Central memory CD8-positive, alpha-beta T cell (primary cell): ENCODE results near the gene CDRT15L2.
"Not testable (repeated sequence)": the region's sequence is repeated elsewhere in the genome, so short reads cannot be mapped to it uniquely, and the experiment has no call there.

ENCODE experiments used
- ATAC-seq: fragments of 150-1000 bp; cut with Tn5 transposase; replicated peaks from 2 replicates; pipeline ENCODE4 v1.10.0; 2022; ENCODE audit warnings: mild to moderate bottlenecking, moderate FRiP score, moderate number of reproducible peaks; ENCODE audit not compliant: poor library complexity, severe bottlenecking; ENCODE audit errors: extremely low read depth
- DNase-seq, 2 donors: peaks; one replicate each; pipeline ENCODE4 v3.0.0; 2021; ENCODE audit warnings: low spot score in 2 of 2
- H3K27ac Mint-ChIP-seq: one replicate; pipeline ENCODE4 v1.8.0; 2022; ENCODE audit warnings: low read depth, mild to moderate bottlenecking, moderate library complexity, mixed read lengths
- H3K27me3 Mint-ChIP-seq: one replicate; pipeline ENCODE4 v1.8.0; 2022; ENCODE audit warnings: mixed read lengths
- H3K36me3 Mint-ChIP-seq: one replicate; pipeline ENCODE4 v1.8.0; 2022; ENCODE audit warnings: mild to moderate bottlenecking, moderate library complexity, mixed read lengths; ENCODE audit not compliant: insufficient read depth
- H3K4me1 Mint-ChIP-seq: one replicate; pipeline ENCODE4 v1.8.0; 2022; ENCODE audit warnings: mixed read lengths
- H3K4me3 Mint-ChIP-seq: one replicate; pipeline ENCODE4 v1.8.0; 2022; ENCODE audit warnings: mild to moderate bottlenecking, moderate library complexity, mixed read lengths
- H3K9me3 Mint-ChIP-seq: one replicate; pipeline ENCODE4 v1.8.0; 2022; ENCODE audit warnings: mixed read lengths

The CDRT15L2 gene

DNA sequence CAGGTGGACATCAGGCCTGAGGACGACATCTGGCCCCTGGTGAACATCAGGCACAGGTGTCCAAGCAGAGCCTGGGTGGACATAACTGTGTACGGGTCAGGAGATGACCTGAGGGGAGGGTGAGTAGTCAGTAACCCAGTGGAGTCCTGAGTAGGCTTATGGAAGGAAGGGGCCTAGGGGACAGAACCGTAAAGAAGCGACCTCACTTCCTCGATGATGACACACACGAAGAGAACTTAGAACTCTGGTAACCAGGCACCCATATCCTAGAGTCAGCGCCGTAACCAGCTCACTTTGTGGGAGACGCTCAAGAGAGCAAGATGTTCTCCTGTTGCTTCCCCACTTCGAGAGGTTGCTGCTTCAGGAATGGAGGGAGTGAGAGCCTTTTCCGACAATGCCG is at the start of gene CDRT15L2:
Gene CDRT15L2, plus strand, starts transcription at position 301 of the 400 bp plus-strand sequence. Its CDS starts 20 bp downstream, at position 321.
- H3K27ac Mint-ChIP-seq, H3K36me3 Mint-ChIP-seq, ATAC-seq, H3K27me3 Mint-ChIP-seq, DNase-seq, H3K4me1 Mint-ChIP-seq, H3K9me3 Mint-ChIP-seq, H3K4me3 Mint-ChIP-seq: not testable (repeated sequence)

GRCh38 chr17:20530104-20530503 is 49.4 kb upstream of the CDRT15L2 start:
- ATAC-seq, H3K27me3 Mint-ChIP-seq, DNase-seq, H3K36me3 Mint-ChIP-seq, H3K9me3 Mint-ChIP-seq, H3K27ac Mint-ChIP-seq: not testable (repeated sequence)
- Mint-ChIP-seq H3K4me1 (peaks cover 10% of the 10 kb centered on the region), H3K4me3 (peak overlapping the region; percentile 61)

DNA sequence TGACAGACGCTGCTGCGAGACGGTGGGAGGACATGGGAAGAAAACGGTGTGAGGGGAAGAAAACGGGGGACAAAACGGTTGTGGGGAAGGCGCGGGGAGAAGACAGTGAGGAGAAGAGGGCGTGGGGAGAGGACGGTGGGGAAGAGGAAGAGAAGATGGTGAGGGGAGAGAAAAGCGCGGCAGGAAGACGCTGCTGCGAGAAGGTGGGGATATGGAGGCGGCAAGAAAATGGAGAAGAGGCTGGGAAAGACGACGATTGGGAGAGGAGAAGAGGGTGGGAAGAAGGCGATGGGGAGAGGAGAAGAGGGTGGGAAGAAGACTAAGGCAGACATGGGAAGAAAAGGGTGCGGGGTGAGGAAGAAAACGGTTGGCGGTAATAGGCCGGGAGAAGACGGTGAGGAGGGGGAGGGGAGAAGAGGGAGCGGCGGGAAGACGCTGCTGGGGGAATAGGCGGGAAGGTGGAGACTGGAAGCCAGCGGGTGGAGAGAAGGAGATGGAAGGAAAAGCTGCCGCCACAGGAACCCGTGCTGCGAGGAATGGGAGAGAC is 46.9 kb upstream of the CDRT15L2 start:
- H3K36me3 Mint-ChIP-seq, ATAC-seq, H3K9me3 Mint-ChIP-seq, DNase-seq, H3K27me3 Mint-ChIP-seq: not testable (repeated sequence)
- H3K4me1 Mint-ChIP-seq: peaks cover 10% of the 10 kb centered on the region
- peak overlapping the region; percentile 78 for H3K4me3 Mint-ChIP-seq
- peak overlapping the region; percentile 83 for H3K27ac Mint-ChIP-seq

GRCh38 chr17:20533206-20533605 is 46.3 kb upstream of the CDRT15L2 start:
- not testable (repeated sequence) for ATAC-seq, H3K9me3 Mint-ChIP-seq, H3K36me3 Mint-ChIP-seq, DNase-seq, H3K27me3 Mint-ChIP-seq
- H3K4me1 Mint-ChIP-seq: peaks cover 10% of the 10 kb centered on the region
- peak overlapping the region; percentile 78 for H3K4me3 Mint-ChIP-seq
- H3K27ac Mint-ChIP-seq: peak overlapping the region; percentile 83

- H3K4me3 Mint-ChIP-seq, H3K27me3 Mint-ChIP-seq, H3K9me3 Mint-ChIP-seq, H3K27ac Mint-ChIP-seq, DNase-seq, H3K36me3 Mint-ChIP-seq, ATAC-seq: not testable (repeated sequence)
- peaks cover 10% of the 10 kb centered on the region for H3K4me1 Mint-ChIP-seq
Observed at GRCh38 chr17:20534711-20535550, 44.6 kb upstream of the CDRT15L2 start.

DNA sequence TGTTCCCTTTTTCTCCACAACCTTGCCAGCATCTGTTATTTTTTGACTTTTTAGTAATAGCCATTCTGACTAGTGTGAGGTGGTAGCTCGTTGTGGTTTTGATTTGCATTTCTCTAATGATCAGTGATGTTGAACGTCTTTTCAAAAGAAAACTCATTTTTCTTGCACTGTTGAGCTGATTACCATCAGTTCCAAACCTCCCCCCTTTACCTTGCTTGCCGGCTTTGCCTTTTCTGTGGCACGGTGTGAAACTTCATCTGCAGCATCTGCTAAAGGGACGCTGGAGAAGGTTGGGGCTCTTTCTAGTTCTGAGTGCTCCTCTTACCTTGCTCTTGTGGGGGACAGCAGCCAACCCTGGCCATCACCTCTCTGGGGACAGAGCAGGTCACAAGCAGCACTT is 39.1 kb upstream of the CDRT15L2 start:
- not testable (repeated sequence) for H3K36me3 Mint-ChIP-seq, ATAC-seq, H3K27me3 Mint-ChIP-seq, H3K4me3 Mint-ChIP-seq, H3K4me1 Mint-ChIP-seq, DNase-seq, H3K9me3 Mint-ChIP-seq, H3K27ac Mint-ChIP-seq

GRCh38 chr17:20540865-20541264 is 38.7 kb upstream of the CDRT15L2 start:
- not testable (repeated sequence) for H3K4me1 Mint-ChIP-seq, H3K27ac Mint-ChIP-seq, H3K36me3 Mint-ChIP-seq, DNase-seq, H3K27me3 Mint-ChIP-seq, H3K9me3 Mint-ChIP-seq, H3K4me3 Mint-ChIP-seq, ATAC-seq

DNA sequence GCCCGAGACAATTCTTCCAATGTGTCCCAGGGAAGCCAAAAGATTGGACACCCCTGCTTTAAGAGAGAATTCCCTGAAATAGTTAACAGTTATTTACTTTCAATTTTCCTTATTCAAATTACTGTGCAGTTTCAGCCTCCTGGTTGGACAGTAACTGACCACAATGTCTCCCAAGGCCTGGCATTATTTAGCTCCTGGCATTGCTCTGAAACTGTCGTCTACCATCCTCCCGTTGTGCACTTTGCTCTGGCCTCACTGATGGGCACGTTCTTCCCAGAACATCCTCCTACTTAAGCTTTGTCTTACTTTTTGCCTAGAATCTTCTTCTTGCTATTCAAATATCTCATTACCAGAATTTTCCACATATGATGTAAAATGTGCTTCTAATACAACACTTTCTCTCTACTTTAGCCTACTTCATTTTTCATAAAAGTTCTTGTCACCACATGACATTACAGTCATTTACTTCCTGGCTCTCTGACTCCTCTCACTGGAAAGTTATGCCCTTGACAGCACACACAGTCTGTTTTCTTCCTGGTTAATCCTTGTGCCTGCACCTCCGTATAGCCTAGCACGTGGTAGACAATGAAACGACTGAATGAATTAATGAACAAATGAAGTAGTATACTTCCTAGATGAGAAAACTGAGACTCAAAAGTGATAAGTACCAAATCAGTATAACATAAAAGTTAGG is 37.5 kb upstream of the CDRT15L2 start:
- H3K4me3 Mint-ChIP-seq, H3K4me1 Mint-ChIP-seq, H3K9me3 Mint-ChIP-seq, H3K36me3 Mint-ChIP-seq, ATAC-seq, H3K27me3 Mint-ChIP-seq, DNase-seq, H3K27ac Mint-ChIP-seq: not testable (repeated sequence)

DNA sequence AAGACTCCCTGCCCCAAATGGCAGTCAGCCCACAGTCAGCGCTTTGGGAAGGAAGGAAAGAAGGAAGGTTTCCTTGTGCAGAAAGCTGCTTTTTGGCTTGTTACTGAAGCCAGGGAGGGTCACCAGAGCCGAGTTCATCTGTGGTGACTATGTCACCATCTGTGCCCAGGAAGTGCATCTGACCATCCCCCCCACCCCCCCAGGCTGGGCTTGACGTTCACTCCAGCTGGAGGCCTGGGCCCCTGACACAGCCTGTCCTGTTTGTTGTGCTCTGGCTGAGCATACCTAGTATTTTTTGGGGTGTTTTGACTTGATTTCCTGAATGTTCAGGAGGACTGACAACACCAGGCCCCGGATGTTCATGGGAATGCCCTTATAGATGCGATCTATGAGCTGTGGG is 31.6 kb upstream of the CDRT15L2 start:
- not testable (repeated sequence) for H3K4me3 Mint-ChIP-seq, H3K27ac Mint-ChIP-seq, ATAC-seq, H3K27me3 Mint-ChIP-seq, H3K36me3 Mint-ChIP-seq, DNase-seq, H3K4me1 Mint-ChIP-seq, H3K9me3 Mint-ChIP-seq

- not testable (repeated sequence) for ATAC-seq, H3K36me3 Mint-ChIP-seq, H3K4me3 Mint-ChIP-seq, H3K9me3 Mint-ChIP-seq, DNase-seq, H3K27ac Mint-ChIP-seq, H3K4me1 Mint-ChIP-seq
- H3K27me3 Mint-ChIP-seq: peaks cover 14% of the 10 kb centered on the region
Observed at GRCh38 chr17:20552920-20553319, 26.6 kb upstream of the CDRT15L2 start.

- not testable (repeated sequence) for H3K27ac Mint-ChIP-seq, H3K9me3 Mint-ChIP-seq, H3K4me3 Mint-ChIP-seq, ATAC-seq, DNase-seq, H3K4me1 Mint-ChIP-seq, H3K36me3 Mint-ChIP-seq
- peaks cover 14% of the 10 kb centered on the region for H3K27me3 Mint-ChIP-seq
Observed at GRCh38 chr17:20554728-20555127, 24.8 kb upstream of the CDRT15L2 start.

DNA sequence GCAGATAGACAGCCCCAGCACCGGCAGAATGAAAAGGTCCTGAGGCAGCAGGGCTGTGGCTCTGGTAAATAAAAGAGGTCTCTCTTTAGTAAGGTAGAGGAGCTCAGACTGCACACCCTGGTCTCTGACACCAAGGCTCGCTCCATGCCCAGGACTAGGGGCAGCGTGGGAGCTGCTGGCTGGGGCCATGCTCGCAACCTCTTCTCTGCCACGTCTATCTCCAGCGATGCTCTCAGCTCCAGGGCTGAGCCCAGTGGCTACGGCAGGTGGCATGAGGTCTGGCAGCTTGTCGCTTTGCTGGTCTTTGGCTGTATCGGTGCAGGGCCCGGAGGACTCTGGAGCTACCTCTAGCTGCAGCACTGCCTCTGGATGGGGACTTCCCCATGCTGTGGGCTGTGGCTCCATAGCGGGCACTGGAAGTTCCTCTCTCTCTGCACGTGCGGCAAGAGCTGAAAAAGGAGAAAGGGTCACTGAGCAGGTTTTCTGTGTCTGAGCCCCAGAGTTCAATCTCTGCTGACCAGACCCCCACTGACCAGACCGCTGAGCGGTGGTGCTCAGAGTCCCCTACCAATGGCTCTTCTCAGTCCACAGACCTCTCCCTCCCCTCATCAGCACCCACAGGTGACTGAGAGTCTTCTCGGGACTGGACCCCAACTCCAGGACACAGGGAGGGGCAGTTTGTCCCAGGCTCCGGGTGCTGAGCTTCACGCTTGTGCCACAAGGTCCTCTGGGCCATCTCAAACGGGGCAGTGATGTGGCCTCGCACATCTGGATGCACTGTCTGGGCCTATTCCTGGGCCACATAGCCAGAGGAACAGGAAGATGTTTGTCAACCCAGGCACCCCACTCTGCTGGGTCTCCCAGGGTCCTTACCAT is 24.2 kb upstream of the CDRT15L2 start:
- H3K27me3 Mint-ChIP-seq: peaks cover 14% of the 10 kb centered on the region
- not testable (repeated sequence) for H3K4me1 Mint-ChIP-seq, H3K36me3 Mint-ChIP-seq, H3K4me3 Mint-ChIP-seq, DNase-seq, H3K9me3 Mint-ChIP-seq, H3K27ac Mint-ChIP-seq
- peak; percentile 75 for ATAC-seq
